ENCODE data around the gene HMCN2.

Gene HMCN2

DNA sequence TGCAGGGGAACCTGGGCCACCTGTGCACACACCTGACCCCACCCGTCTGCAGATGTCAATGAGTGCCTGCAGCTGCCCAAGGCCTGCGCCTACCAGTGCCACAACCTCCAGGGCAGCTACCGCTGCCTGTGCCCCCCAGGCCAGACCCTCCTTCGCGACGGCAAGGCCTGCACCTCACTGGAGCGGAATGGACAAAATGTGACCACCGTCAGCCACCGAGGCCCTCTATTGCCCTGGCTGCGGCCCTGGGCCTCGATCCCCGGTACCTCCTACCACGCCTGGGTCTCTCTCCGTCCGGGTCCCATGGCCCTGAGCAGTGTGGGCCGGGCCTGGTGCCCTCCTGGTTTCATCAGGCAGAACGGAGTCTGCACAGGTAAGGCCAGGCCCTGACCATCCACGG, 164.7 kb downstream of the HMCN2 start:
- Histone ChIP-seq H3K36me3 (ENCODE audit: insufficient read depth, low read length) (no peaks in the 10 kb centered on the region), H3K79me2 (ENCODE audit: insufficient read depth, low read length) (no peaks in the 10 kb centered on the region), H3K27me3 (ENCODE audit: insufficient read depth, low read length, poor library complexity, severe bottlenecking) (no peaks in the 10 kb centered on the region), H4K20me1 (ENCODE audit: insufficient read depth, low read length, poor library complexity, severe bottlenecking) (no peaks in the 10 kb centered on the region), H2AFZ (ENCODE audit: low read length) (no peak overlapping the region), H3K9ac (ENCODE audit: low read depth, low read length, poor library complexity, severe bottlenecking) (no peak overlapping the region), H3K9me3 (ENCODE audit: insufficient read depth, low read depth, low read length) (no peaks in the 10 kb centered on the region), H3K9me2 (replicated peaks; ENCODE audit: low read depth, low read length) (no peaks in the 10 kb centered on the region), H3K4me2 (ENCODE audit: low read depth, low read length, poor library complexity, severe bottlenecking) (no peak overlapping the region), H3K4me1 (ENCODE audit: insufficient read depth, low read length, poor library complexity, severe bottlenecking) (no peaks in the 10 kb centered on the region), H3K4me3 (ENCODE audit: low read length, poor library complexity, severe bottlenecking) (no peak overlapping the region), H3F3A (ENCODE audit: low read depth) (no peaks in the 10 kb centered on the region)
- TF ChIP-seq EZH2phosphoT487 (IDR thresholded peaks at IDR 0.05; ENCODE audit: borderline replicate concordance) = no peak
- TF ChIP-seq, protein P1, sequence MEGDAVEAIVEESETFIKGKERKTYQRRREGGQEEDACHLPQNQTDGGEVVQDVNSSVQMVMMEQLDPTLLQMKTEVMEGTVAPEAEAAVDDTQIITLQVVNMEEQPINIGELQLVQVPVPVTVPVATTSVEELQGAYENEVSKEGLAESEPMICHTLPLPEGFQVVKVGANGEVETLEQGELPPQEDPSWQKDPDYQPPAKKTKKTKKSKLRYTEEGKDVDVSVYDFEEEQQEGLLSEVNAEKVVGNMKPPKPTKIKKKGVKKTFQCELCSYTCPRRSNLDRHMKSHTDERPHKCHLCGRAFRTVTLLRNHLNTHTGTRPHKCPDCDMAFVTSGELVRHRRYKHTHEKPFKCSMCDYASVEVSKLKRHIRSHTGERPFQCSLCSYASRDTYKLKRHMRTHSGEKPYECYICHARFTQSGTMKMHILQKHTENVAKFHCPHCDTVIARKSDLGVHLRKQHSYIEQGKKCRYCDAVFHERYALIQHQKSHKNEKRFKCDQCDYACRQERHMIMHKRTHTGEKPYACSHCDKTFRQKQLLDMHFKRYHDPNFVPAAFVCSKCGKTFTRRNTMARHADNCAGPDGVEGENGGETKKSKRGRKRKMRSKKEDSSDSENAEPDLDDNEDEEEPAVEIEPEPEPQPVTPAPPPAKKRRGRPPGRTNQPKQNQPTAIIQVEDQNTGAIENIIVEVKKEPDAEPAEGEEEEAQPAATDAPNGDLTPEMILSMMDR (conservative IDR thresholded peaks at IDR 0.05; ENCODE audit: low read length) = no peak

DNA sequence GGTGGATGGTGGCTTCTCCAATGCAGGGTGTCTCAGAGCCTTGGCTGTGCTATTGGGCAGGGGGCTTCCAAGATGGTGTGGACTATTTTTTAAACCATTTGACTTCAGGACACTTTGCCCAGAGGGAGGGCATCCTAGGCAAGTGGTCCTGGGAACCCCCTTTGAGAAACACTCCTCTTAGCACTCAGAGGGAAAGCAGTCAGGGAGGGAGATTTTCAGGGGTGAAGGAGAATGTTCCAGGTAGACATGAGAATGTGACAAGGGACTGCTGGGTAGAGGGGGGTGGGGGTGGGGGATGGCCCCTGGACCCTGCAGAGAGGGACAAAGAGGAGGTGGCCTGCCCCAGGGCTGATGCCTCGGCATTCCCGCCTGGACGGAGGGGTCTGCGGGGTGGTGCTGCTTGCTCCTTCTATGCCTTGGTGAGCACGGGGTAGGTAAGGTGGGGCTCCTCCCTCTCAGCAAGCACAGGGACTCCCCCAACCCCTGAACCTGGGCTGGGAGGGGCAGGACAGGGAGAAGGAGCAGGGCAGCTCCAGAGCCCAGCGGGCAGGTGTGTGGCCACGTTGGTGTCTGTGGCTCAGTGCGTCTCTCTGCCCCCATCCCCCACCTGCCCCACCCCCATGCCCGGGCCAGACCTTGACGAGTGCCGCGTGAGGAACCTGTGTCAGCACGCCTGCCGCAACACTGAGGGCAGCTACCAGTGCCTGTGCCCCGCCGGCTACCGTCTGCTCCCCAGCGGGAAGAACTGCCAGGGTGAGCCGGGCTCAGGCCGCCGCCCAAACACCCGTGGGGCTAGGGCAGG, 165.4 kb downstream of the HMCN2 start:
- Histone ChIP-seq H3K4me1 (ENCODE audit: insufficient read depth, low read length, poor library complexity, severe bottlenecking) (no peaks in the 10 kb centered on the region), H2AFZ (ENCODE audit: low read length) (no peak overlapping the region), H3K9me2 (replicated peaks; ENCODE audit: low read depth, low read length) (no peaks in the 10 kb centered on the region), H3K27me3 (ENCODE audit: insufficient read depth, low read length, poor library complexity, severe bottlenecking) (no peaks in the 10 kb centered on the region), H3K4me3 (ENCODE audit: low read length, poor library complexity, severe bottlenecking) (no peak overlapping the region), H3F3A (ENCODE audit: low read depth) (no peaks in the 10 kb centered on the region), H3K79me2 (ENCODE audit: insufficient read depth, low read length) (no peaks in the 10 kb centered on the region), H4K20me1 (ENCODE audit: insufficient read depth, low read length, poor library complexity, severe bottlenecking) (no peaks in the 10 kb centered on the region), H3K9ac (ENCODE audit: low read depth, low read length, poor library complexity, severe bottlenecking) (no peak overlapping the region), H3K4me2 (ENCODE audit: low read depth, low read length, poor library complexity, severe bottlenecking) (no peak overlapping the region), H3K36me3 (ENCODE audit: insufficient read depth, low read length) (no peaks in the 10 kb centered on the region), H3K9me3 (ENCODE audit: insufficient read depth, low read depth, low read length) (no peaks in the 10 kb centered on the region)
- TF ChIP-seq EZH2phosphoT487 (IDR thresholded peaks at IDR 0.05; ENCODE audit: borderline replicate concordance) = no peak
- TF ChIP-seq, protein P1 (conservative IDR thresholded peaks at IDR 0.05; ENCODE audit: low read length) = no peak

DNA sequence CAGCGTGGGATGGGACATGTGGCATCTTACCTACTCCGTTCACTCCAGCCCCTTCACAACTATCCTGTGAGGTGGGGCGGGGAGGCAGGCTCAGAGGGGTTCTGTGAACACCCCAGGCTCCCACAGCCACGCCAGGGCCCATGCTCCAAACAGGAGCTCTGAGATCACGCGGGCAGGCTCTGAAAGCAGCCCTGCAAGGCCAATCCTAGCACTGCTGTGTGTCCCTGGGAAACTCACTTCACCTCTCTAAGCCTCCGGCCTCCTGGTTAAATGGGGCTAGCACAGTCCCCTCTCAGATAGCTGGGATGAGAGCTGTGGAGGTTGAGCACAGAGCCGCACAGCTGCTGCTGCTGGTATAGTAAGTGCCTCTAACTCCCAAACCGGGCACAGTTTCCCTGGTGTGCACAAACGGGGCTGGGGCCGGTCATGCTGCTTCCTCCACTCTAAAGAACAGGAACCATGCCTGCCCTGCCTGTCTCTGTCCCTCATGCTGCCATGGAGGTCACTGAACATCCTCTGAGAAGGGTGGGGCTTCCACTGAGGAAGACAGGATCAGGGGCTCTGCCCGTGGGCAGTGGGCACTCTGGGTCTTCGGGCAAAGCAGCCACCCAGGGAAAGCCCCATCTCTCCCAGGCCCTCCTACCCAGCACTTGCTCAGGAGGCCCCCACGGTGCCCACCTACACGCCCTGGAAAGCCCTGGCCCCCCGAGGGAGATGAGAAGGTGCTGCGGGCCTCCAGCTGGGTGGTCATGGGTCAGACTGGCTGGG, 166.2 kb downstream of the HMCN2 start:
- no peak for TF ChIP-seq EZH2phosphoT487 (IDR thresholded peaks at IDR 0.05; ENCODE audit: borderline replicate concordance)
- TF ChIP-seq, protein P1 (conservative IDR thresholded peaks at IDR 0.05; ENCODE audit: low read length) = no peak
- Histone ChIP-seq H3K27me3 (ENCODE audit: insufficient read depth, low read length, poor library complexity, severe bottlenecking) (no peaks in the 10 kb centered on the region), H3K4me2 (ENCODE audit: low read depth, low read length, poor library complexity, severe bottlenecking) (no peak overlapping the region), H2AFZ (ENCODE audit: low read length) (no peak overlapping the region), H3F3A (ENCODE audit: low read depth) (no peaks in the 10 kb centered on the region), H3K9me2 (replicated peaks; ENCODE audit: low read depth, low read length) (no peaks in the 10 kb centered on the region), H3K4me3 (ENCODE audit: low read length, poor library complexity, severe bottlenecking) (no peak overlapping the region), H3K79me2 (ENCODE audit: insufficient read depth, low read length) (no peaks in the 10 kb centered on the region), H3K36me3 (ENCODE audit: insufficient read depth, low read length) (no peaks in the 10 kb centered on the region), H3K9me3 (ENCODE audit: insufficient read depth, low read depth, low read length) (no peaks in the 10 kb centered on the region), H3K4me1 (ENCODE audit: insufficient read depth, low read length, poor library complexity, severe bottlenecking) (no peaks in the 10 kb centered on the region), H4K20me1 (ENCODE audit: insufficient read depth, low read length, poor library complexity, severe bottlenecking) (no peaks in the 10 kb centered on the region), H3K9ac (ENCODE audit: low read depth, low read length, poor library complexity, severe bottlenecking) (no peak overlapping the region)
